CD4-positive, alpha-beta T cell (primary cell): ENCODE data around the gene FBN3. TPM values are rescaled to one million over a fixed set of nuclear protein-coding genes. Genes with fewer than 3 reads are reported as not detected.

Experiments used
- ATAC-seq: fragments of 200-7000 bp; cut with Tn5 transposase; one replicate; pipeline ENCODE4 v1.10.0; 2022; ENCODE audit warnings: mild to moderate bottlenecking; ENCODE audit not compliant: poor library complexity
- CTCF ChIA-PET: fragments of 350-600 bp; sonication (Branson Sonifier 250); formaldehyde crosslinking; loops from one replicate; lab custom pipeline; 2021; ENCODE audit warnings: antibody characterized with exemption, inconsistent platforms; lab: Charles Lee
- POLR2A ChIA-PET: fragments of 350-600 bp; sonication (Branson Sonifier 250); formaldehyde crosslinking; loops from one replicate; lab custom pipeline; 2021; ENCODE audit warnings: antibody characterized with exemption, inconsistent platforms; lab: Charles Lee
- DNase-seq, 14 experiments: peaks; one replicate each; pipeline ENCODE4 v3.0.0-alpha.2; 2013 to 2020; ENCODE audit warnings: mixed read lengths in 2 of 14
- H3K27ac ChIP-seq, 2 donors: one replicate each; pipeline versions ENCODE4 v1.5.1 to v1.7.0; 2013; ENCODE audit warnings: low read length in 2 of 2, low read depth in 1 of 2, mild to moderate bottlenecking in 1 of 2
- H3K27me3 ChIP-seq, 2 experiments: 1 replicate in 1 of 2; 2 replicates in 1 of 2; pipeline versions ENCODE4 v1.6.1 to v1.7.0; 2013; ENCODE audit warnings: low read length in 2 of 2, control low read depth in 1 of 2, mild to moderate bottlenecking in 1 of 2, moderate library complexity in 1 of 2; ENCODE audit not compliant: insufficient read depth in 2 of 2, control insufficient read depth in 1 of 2
- H3K36me3 ChIP-seq: one replicate; pipeline ENCODE4 v1.6.1; 2013; ENCODE audit warnings: low read length, control low read depth; ENCODE audit not compliant: insufficient read depth
- H3K4me1 ChIP-seq: one replicate; pipeline ENCODE4 v1.6.1; 2013; ENCODE audit warnings: low read length, control low read depth; ENCODE audit not compliant: insufficient read depth
- H3K4me3 ChIP-seq: one replicate; pipeline ENCODE4 v1.5.1; 2013; ENCODE audit warnings: mild to moderate bottlenecking, low read length, moderate library complexity
- H3K9me3 ChIP-seq, 2 experiments: 1 replicate in 1 of 2; 2 replicates in 1 of 2; pipeline versions ENCODE4 v1.6.1 to v1.7.0; 2013; ENCODE audit warnings: low read length in 2 of 2, mild to moderate bottlenecking in 2 of 2, control low read depth in 1 of 2, moderate library complexity in 1 of 2; ENCODE audit not compliant: control insufficient read depth in 1 of 2, insufficient read depth in 1 of 2
- H3K27ac Mint-ChIP-seq: one replicate; pipeline ENCODE4 v1.8.0; 2020; ENCODE audit warnings: mixed read lengths
- H3K27me3 Mint-ChIP-seq: one replicate; pipeline ENCODE4 v1.8.0; 2021; ENCODE audit warnings: mixed read lengths
- H3K36me3 Mint-ChIP-seq: one replicate; pipeline ENCODE4 v1.8.0; 2021; ENCODE audit warnings: low read depth, mixed read lengths
- H3K4me1 Mint-ChIP-seq: one replicate; pipeline ENCODE4 v1.8.0; 2021; ENCODE audit warnings: low read depth, mixed read lengths
- H3K4me3 Mint-ChIP-seq: one replicate; pipeline ENCODE4 v1.8.0; 2020; ENCODE audit warnings: mild to moderate bottlenecking, mixed read lengths
- H3K9me3 Mint-ChIP-seq: one replicate; pipeline ENCODE4 v1.8.0; 2020; ENCODE audit warnings: mixed read lengths
- CTCF ChIP-seq: fragments of 200-600 bp; IDR thresholded peaks from one replicate; pipeline ENCODE4 v1.8.0; 2022; ENCODE audit warnings: antibody characterized with exemption, mild to moderate bottlenecking
- intact Hi-C, 2 experiments: fragments of 100-400 bp; cut with DNase I in 1 of 2; cut with micrococcal nuclease in 1 of 2; formaldehyde crosslinking; loops; one replicate each; pipeline versions ENCODE4 v1.15.1 to v1.9.0; 2023 to 2025; cut with DNase I, micrococcal nuclease
- total RNA-seq, 174 experiments: library from RNA in 2 of 174; stranded (reverse) in 2 of 174; gene quantifications; one replicate each; pipeline ENCODE4 v1.2.3 and lab custom pipeline; 2021 to 2026

The FBN3 gene
- total RNA-seq, 2 experiments from 2014 or later = not detected

DNA sequence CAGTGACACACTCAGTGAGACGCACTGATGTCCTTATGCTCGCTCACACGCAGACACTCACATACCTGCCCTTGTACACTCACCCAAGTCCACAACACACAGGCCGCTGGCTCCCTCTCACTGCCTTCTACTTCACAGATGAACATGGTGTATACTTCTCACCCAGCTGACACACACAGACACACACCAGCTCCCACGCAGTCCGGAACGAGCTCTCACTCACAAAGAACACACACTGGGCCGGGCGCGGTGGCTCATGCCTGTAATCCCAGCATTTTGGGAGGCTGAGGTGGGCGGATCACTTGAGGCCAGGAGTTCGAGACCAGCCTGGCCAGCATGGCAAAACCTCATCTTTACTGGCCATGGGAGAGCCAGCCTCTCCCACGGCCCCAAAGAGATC is 65.2 kb downstream of the FBN3 start:
- no peaks in the 10 kb centered on the region for H3K4me1 Mint-ChIP-seq
- CTCF ChIA-PET = no interaction called here
- POLR2A ChIA-PET = no interaction called here
- Histone ChIP-seq H3K36me3 (no peaks in the 10 kb centered on the region), H3K27me3 (peaks cover 0 to 4% of the 10 kb centered on the region in 2 experiments), H3K4me1 (no peaks in the 10 kb centered on the region), H3K27ac (no peak overlapping the region), H3K4me3 (no peak overlapping the region), H3K9me3 (peaks cover 0 to 7% of the 10 kb centered on the region in 2 experiments)
- no peaks in the 10 kb centered on the region for H3K9me3 Mint-ChIP-seq
- H3K27me3 Mint-ChIP-seq = no peaks in the 10 kb centered on the region
- no peak for TF ChIP-seq CTCF
- ATAC-seq (no peak), DNase-seq (no peak)
- no peak overlapping the region for H3K4me3 Mint-ChIP-seq
- intact Hi-C loops = no loop called here
- H3K36me3 Mint-ChIP-seq = no peaks in the 10 kb centered on the region
- H3K27ac Mint-ChIP-seq = no peak overlapping the region

- no peak for DNase-seq
- peaks cover 0 to 4% of the 10 kb centered on the region in 2 experiments for H3K27me3 ChIP-seq
Measured at GRCh38 chr19:8083141-8083540, 66.3 kb downstream of the FBN3 start.

GRCh38 chr19:8081569-8082550 is 67.5 kb downstream of the FBN3 start:
- H3K36me3 Mint-ChIP-seq = no peaks in the 10 kb centered on the region
- POLR2A ChIA-PET = no interaction called here
- no peaks in the 10 kb centered on the region for H3K9me3 Mint-ChIP-seq
- H3K9me3 ChIP-seq = peaks cover 0 to 2% of the 10 kb centered on the region in 2 experiments
- H3K4me3 Mint-ChIP-seq = no peak overlapping the region
- H3K27ac Mint-ChIP-seq = no peak overlapping the region
- H3K4me3 ChIP-seq = no peak overlapping the region
- CTCF ChIA-PET = no interaction called here
- no peaks in the 10 kb centered on the region for H3K4me1 Mint-ChIP-seq
- H3K27ac ChIP-seq = no peak overlapping the region
- peaks cover 0 to 4% of the 10 kb centered on the region in 2 experiments for H3K27me3 ChIP-seq
- no peak for DNase-seq
- H3K27me3 Mint-ChIP-seq = no peaks in the 10 kb centered on the region
- H3K4me1 ChIP-seq = no peaks in the 10 kb centered on the region
- no peak for ATAC-seq
- no peak for TF ChIP-seq CTCF
- H3K36me3 ChIP-seq = no peaks in the 10 kb centered on the region
- intact Hi-C loops = no loop called here

More at GRCh38 chr19:8083141-8083540, 66.3 kb downstream of the FBN3 start:
- ChIA-PET CTCF (no interaction called here), POLR2A (no interaction called here)
- no peaks in the 10 kb centered on the region for H3K9me3 Mint-ChIP-seq
- H3K27ac Mint-ChIP-seq = no peak overlapping the region
- H3K4me3 ChIP-seq = no peak overlapping the region
- no peak for ATAC-seq
- H3K27me3 Mint-ChIP-seq = no peaks in the 10 kb centered on the region
- intact Hi-C loops = no loop called here
- no peak overlapping the region for H3K4me3 Mint-ChIP-seq
- no peaks in the 10 kb centered on the region for H3K36me3 ChIP-seq
- H3K4me1 ChIP-seq = no peaks in the 10 kb centered on the region
- no peaks in the 10 kb centered on the region for H3K4me1 Mint-ChIP-seq
- H3K27ac ChIP-seq = no peak overlapping the region
- peaks cover 0 to 7% of the 10 kb centered on the region in 2 experiments for H3K9me3 ChIP-seq
- no peak for TF ChIP-seq CTCF
- no peaks in the 10 kb centered on the region for H3K36me3 Mint-ChIP-seq
